Skin of body (tissue), 2 donors: Measurements from ENCODE around the gene PIPOX. TPM values are rescaled to one million over a fixed set of nuclear protein-coding genes. Genes with fewer than 3 reads are reported as not detected.
A peak's percentile ranks its signal among the peaks of the same experiment; 100 is the strongest.

Source experiments
- DNase-seq: peaks from one replicate; lab custom pipeline; 2025; lab: John Stamatoyannopoulos, UW
- total RNA-seq: library from RNA; depleted of rRNA; stranded (reverse); fragments of >200 nt; gene quantifications from one replicate; pipeline ENCODE4 v1.2.3, GENCODE V29; 2014

PIPOX gene
- total RNA-seq = 0.20 TPM

- DNase-seq = peak; percentile 15
Observed at GRCh38 chr17:29042679-29043538, at the start of gene PIPOX. PIPOX (plus strand) TSS chr17:29043141; CDS start chr17:29043226, 85 bp downstream.

- no peak for DNase-seq
Observed at GRCh38 chr17:28993645-28994426, 49.1 kb upstream of the PIPOX start.

GRCh38 chr17:28996554-28997096, 46.3 kb upstream of the PIPOX start:
- no peak for DNase-seq

- DNase-seq = no peak
Observed at GRCh38 chr17:28997806-28998205, 45.1 kb upstream of the PIPOX start.

- no peak for DNase-seq
Observed at GRCh38 chr17:28999206-28999605, 43.7 kb upstream of the PIPOX start.

- no peak for DNase-seq
Observed at GRCh38 chr17:29000973-29001372, 42.0 kb upstream of the PIPOX start.

GRCh38 chr17:29002811-29003210, 40.1 kb upstream of the PIPOX start:
- no peak for DNase-seq

- no peak for DNase-seq
Observed at GRCh38 chr17:29003289-29003688, 39.7 kb upstream of the PIPOX start.

- no peak for DNase-seq
Observed at GRCh38 chr17:29004081-29004692, 38.8 kb upstream of the PIPOX start.

- DNase-seq = peak; percentile 37
Observed at GRCh38 chr17:29005936-29006511, 36.9 kb upstream of the PIPOX start, which contains the start of gene SEZ6. SEZ6 (minus strand) TSS chr17:29006033; CDS start chr17:29005869, 164 bp downstream.

- DNase-seq = no peak
Observed at GRCh38 chr17:29007456-29007855, 35.5 kb upstream of the PIPOX start.

GRCh38 chr17:29007860-29008455, 35.0 kb upstream of the PIPOX start:
- no peak for DNase-seq

GRCh38 chr17:29008591-29008990, 34.4 kb upstream of the PIPOX start:
- DNase-seq = no peak

- no peak for DNase-seq
Observed at GRCh38 chr17:29010129-29010528, 32.8 kb upstream of the PIPOX start.

- DNase-seq = no peak
Observed at GRCh38 chr17:29010586-29010985, 32.4 kb upstream of the PIPOX start.

- DNase-seq = no peak
Observed at GRCh38 chr17:29012535-29012934, 30.4 kb upstream of the PIPOX start.

- DNase-seq = no peak
Observed at GRCh38 chr17:29014716-29015115, 28.2 kb upstream of the PIPOX start.

- DNase-seq = no peak
Observed at GRCh38 chr17:29016345-29017210, 26.4 kb upstream of the PIPOX start.

GRCh38 chr17:29018788-29019474, 24.0 kb upstream of the PIPOX start:
- DNase-seq = no peak
